GM18526 (cell line): Measurements from ENCODE around the gene ZNF850.

ENCODE experiments used
- POLR2A ChIP-seq: IDR thresholded peaks from 3 replicates; pipeline ENCODE4 v1.6.1; 2011; ENCODE audit not compliant: insufficient read length; ENCODE audit errors: extremely low read depth

The ZNF850 gene

GRCh38 chr19:36719687-36720556 lies 52.7 kb downstream of the ZNF850 start:
- no peak for TF ChIP-seq POLR2A

GRCh38 chr19:36709423-36709822 lies 63.2 kb downstream of the ZNF850 start:
- TF ChIP-seq POLR2A = no peak

- no peak for TF ChIP-seq POLR2A
Observed at GRCh38 chr19:36707134-36707533, 65.5 kb downstream of the ZNF850 start.

- no peak for TF ChIP-seq POLR2A
Observed at GRCh38 chr19:36688058-36688457, 84.5 kb downstream of the ZNF850 start.

- peak; percentile 92 for TF ChIP-seq POLR2A
Observed at GRCh38 chr19:36687214-36688056, 85.2 kb downstream of the ZNF850 start, which contains the start of gene ZNF567. Gene ZNF567, plus strand, starts transcription at chr19:36687612. Its CDS starts 7,256 bp downstream, at chr19:36694868.

- no peak for TF ChIP-seq POLR2A
Observed at GRCh38 chr19:36686365-36687213, 86.0 kb downstream of the ZNF850 start.

GRCh38 chr19:36685835-36686234 lies 86.8 kb downstream of the ZNF850 start:
- TF ChIP-seq POLR2A = no peak

GRCh38 chr19:36679455-36679854 lies 93.2 kb downstream of the ZNF850 start:
- no peak for TF ChIP-seq POLR2A

GRCh38 chr19:36674201-36674600 lies 98.4 kb downstream of the ZNF850 start:
- TF ChIP-seq POLR2A = no peak

GRCh38 chr19:36672368-36672767 lies 100.2 kb downstream of the ZNF850 start:
- no peak for TF ChIP-seq POLR2A

- no peak for TF ChIP-seq POLR2A
Observed at GRCh38 chr19:36668646-36669045, 104.0 kb downstream of the ZNF850 start.

- TF ChIP-seq POLR2A = no peak
Observed at GRCh38 chr19:36665832-36666231, 106.8 kb downstream of the ZNF850 start.
